ENCODE results near the gene CGB3.
"Not testable (repeated sequence)": the region's sequence is repeated elsewhere in the genome, so short reads cannot be mapped to it uniquely, and the experiment has no call there.

The CGB3 gene

DNA sequence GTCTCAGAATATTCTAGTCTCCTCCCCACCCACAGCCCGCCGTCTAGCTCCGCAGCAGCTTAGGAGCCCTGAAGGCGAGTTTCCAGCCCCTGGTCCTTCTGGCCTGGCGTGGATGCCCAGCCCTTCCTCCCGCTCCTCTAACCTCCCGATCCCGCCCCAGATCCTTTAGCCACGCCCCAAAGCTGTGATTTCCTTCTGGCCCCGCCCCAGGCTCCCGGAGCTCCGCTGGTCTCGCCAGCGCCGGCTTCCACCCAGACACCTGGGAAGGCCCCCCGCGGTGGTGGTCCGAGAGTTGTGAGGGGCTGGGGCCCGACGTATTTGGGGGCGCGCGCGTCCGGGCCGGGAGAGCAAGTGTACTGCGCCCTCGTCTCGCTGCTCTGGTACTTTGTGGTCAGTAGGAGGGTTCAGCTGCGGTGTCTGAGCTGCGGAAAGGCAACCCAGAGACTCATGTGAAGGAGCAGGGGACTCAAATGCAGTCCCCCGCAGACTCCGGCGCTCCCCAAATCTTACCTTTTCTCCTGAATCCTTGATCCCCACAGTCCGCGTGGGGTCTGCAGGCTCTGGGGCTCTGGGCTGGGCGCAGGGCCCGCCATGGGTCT, 33.6 kb upstream of the CGB3 start, which contains the start of gene CGB7:
Gene CGB7, minus strand, starts transcription at position 114 of the 599 bp plus-strand sequence. CDS start 2,374 bp downstream, outside the sequence.
- in situ Hi-C loops (cut with MboI; ENCODE audit: low sequenced_read_pairs, unreplicated experiment) = no loop called here
- DNase-seq (ENCODE audit: low spot score) = peak; percentile 61
- no peak for TF ChIP-seq CTCF (IDR thresholded peaks at IDR 0.05; ENCODE audit: borderline replicate concordance, control extremely low read depth, extremely low read depth, insufficient read depth, missing control alignments)

- in situ Hi-C loops (cut with MboI; ENCODE audit: low sequenced_read_pairs, unreplicated experiment) = not testable (repeated sequence)
- peak; percentile 29 for DNase-seq (ENCODE audit: low spot score)
Observed at GRCh38 chr19:49056902-49057596, 32.9 kb upstream of the CGB3 start.

DNA sequence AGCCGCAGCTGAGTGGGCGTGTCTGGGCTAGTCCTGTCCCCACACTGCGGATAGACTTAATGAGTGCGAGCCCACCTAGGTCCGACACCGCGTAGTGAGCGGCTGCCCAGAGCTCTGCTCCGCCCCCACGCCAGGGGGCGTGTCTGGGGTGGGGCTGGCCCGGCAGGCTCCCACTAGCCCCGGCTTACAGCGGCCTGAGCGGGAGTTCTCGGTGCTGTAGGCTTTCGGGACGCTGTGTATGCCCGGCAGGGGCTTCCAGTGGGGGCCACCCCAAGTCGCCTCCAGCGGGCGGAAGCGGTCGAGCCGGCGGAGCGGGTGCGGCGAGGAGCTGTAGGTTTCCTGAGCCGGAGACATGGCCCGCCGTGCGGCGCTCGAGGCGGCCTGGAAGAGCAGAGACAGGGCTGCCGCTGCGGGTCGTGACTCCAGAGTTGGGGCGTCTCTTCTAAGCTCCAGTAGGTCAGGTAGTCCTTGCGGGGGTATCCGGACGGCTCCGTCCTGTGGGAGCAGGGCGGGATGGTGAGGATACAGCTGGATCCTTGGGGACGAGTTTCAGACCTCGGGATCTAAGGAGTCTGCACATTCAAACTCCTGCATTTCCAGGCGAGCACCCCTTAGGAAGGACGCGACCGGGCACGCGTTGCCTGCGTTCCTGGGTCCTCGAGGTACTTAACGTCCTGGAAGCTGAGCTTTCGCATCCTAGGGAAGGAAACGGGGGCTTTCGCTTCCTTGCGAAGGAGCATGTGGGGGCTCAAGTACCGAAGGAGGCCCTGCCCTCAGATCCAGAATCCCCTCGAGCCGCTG, 32.2 kb upstream of the CGB3 start:
- TF ChIP-seq CTCF (IDR thresholded peaks at IDR 0.05; ENCODE audit: borderline replicate concordance, control extremely low read depth, extremely low read depth, insufficient read depth, missing control alignments) = no peak
- in situ Hi-C loops (cut with MboI; ENCODE audit: low sequenced_read_pairs, unreplicated experiment) = no loop called here
- DNase-seq (ENCODE audit: low spot score) = peak; percentile 88

GRCh38 chr19:49050376-49051033, 26.4 kb upstream of the CGB3 start:
- DNase-seq (ENCODE audit: low spot score); in situ Hi-C loops (cut with MboI; ENCODE audit: low sequenced_read_pairs, unreplicated experiment): not testable (repeated sequence)

DNA sequence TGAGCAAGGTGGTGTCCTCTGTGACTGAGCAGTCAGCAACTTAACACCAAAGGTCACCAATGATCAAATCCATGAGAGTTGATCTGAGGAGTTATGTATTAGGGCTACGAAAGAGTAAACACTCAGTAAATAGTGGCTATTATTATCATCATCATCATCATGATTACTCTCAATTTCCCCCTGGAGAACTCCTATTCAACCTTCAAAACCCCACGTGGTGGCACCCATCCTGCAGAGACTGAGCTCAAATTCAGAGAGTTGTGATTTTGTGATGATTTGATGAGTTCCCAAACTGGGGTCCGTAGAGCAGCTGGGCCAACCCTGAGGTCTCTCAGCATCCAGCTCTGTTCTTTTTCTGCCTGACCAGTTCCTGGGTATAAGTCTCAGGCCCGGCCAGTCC, 25.7 kb upstream of the CGB3 start:
- in situ Hi-C loops (cut with MboI; ENCODE audit: low sequenced_read_pairs, unreplicated experiment) = not testable (repeated sequence)

DNA sequence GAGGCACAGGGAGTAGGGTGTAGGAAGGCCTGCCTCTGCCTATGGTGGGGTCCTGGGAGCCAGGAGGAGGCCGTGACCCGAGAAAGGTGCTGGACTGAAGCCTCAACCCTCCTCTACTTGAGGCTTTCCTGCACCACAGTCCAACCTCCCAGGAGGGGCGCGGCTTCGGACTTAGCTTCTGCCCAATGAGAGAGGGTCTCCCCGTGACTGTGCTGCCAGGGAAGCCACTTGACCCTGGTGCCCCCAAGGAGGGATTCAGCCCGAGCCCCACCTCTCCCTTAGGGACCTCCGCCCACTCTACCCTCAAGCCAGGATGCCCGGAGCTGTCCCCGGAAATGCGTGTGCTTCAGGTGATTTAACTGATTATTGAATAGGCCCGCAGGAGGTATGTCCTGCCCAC, 24.9 kb upstream of the CGB3 start, which contains the start of gene CGB8:
Gene CGB8, minus strand, starts transcription at position 101 of the 400 bp plus-strand sequence. CDS start 372 bp downstream, outside the sequence.
- DNase-seq (ENCODE audit: low spot score); in situ Hi-C loops (cut with MboI; ENCODE audit: low sequenced_read_pairs, unreplicated experiment): not testable (repeated sequence)

More for the DNA sequence above, 25.7 kb upstream of the CGB3 start:
- DNase-seq (ENCODE audit: low spot score) = not testable (repeated sequence)

DNA sequence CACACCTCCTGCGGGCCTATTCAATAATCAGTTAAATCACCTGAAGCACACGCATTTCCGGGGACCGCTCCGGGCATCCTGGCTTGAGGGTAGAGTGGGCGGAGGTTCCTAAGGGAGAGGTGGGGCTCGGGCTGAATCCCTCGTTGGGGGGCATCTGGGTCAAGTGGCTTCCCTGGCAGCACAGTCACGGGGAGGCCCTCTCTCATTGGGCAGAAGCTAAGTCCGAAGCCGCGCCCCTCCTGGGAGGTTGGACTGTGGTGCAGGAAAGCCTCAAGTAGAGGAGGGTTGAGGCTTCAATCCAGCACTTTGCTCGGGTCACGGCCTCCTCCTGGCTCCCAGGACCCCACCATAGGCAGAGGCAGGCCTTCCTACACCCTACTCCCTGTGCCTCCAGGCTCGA, 19.4 kb upstream of the CGB3 start, which contains the start of gene CGB5:
Gene CGB5, plus strand, starts transcription at position 301 of the 400 bp plus-strand sequence. CDS start 362 bp downstream, outside the sequence.
- in situ Hi-C loops (cut with MboI; ENCODE audit: low sequenced_read_pairs, unreplicated experiment); DNase-seq (ENCODE audit: low spot score): not testable (repeated sequence)

DNA sequence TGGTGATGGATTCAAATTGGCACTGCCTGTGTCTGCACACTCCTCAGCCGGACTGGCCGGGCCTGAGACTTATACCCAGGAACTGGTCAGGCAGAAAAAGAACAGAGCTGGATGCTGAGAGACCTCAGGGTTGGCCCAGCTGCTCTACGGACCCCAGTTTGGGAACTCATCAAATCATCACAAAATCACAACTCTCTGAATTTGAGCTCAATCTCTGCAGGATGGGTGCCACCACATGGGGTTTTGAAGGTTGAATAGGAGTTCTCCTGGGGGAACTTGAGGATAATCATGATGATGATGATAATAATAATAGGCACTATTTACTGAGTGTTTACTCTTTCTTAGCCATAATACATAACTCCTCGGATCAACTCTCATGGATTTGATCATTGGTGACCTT, 18.5 kb upstream of the CGB3 start:
- DNase-seq (ENCODE audit: low spot score); in situ Hi-C loops (cut with MboI; ENCODE audit: low sequenced_read_pairs, unreplicated experiment): not testable (repeated sequence)

DNA sequence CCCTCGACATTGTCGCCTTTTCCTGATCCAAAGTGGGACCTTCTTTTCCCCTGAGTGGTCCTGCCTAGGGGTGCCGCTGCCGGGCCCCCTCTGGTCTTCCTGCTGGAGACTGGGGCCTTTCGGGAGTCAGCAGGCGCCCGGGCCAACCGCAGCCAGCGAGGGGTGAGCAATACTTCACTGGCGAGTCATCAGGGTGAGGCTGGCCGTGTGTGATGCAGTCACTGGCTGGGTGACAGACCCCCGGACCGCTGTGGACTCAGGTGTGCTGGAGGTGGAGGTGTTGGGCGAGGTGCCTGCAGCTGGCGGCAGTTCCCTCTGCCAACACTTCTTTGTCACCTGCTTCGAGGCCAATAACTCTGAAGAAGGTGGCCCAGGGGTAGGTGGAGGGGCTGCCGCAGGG, 18.0 kb upstream of the CGB3 start:
- in situ Hi-C loops (cut with MboI; ENCODE audit: low sequenced_read_pairs, unreplicated experiment) = no loop called here
- TF ChIP-seq CTCF (IDR thresholded peaks at IDR 0.05; ENCODE audit: borderline replicate concordance, control extremely low read depth, extremely low read depth, insufficient read depth, missing control alignments) = no peak
- no peak for DNase-seq (ENCODE audit: low spot score)

DNA sequence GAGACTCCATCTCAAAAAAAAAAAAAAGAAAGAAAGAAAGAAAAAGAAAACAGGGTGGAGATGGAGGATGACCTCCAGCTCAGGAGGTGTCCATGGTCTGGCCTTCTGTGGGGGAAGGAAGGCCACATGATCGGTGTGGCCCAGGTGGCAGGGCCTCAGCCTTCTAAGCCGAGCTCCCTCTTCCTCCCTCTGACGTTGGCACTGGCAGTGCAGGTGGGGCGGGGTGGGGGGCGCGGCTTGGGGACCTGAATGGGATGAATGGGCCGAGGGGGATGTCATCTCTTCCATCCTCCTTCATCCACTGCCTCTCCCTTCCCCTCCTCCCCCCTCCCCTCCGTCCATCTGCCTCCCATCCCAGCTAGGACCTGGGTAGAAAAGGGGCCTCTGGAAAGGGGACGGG, 15.6 kb upstream of the CGB3 start:
- DNase-seq (ENCODE audit: low spot score); in situ Hi-C loops (cut with MboI; ENCODE audit: low sequenced_read_pairs, unreplicated experiment): not testable (repeated sequence)

DNA sequence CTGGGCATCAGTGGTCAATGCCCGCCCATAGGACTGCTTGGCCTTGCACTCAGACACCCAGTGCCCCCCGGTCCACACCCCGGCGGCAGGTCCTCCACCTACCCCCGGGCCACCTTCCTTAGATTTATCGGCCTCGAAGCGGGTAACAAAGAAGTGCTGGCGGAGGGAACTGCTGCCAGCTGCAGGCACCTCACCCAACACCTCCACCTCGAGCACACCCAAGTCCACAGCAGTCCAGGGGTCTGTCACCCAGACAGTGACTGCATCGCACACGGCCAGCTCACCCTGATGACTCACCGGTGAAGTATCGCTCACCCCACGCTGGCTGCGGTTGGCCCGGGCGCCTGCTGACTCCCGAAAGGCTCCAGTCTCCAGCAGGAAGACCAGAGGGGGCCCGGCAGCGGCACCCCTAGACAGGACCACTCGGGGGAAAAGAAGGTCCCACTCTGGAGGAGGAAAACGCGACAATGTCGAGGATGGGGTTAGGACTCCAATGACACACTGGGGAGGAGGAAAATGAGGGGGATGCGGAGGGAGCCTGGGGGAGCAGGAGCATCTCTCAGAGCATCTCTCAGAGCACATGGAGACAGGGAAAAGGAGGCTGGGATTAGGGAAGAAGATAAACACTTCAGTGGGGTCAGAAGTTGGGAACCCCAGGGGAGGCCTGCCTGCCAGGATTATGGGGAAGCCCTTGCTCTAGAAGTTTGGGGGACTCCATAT, 14.6 kb upstream of the CGB3 start:
- in situ Hi-C loops (cut with MboI; ENCODE audit: low sequenced_read_pairs, unreplicated experiment); DNase-seq (ENCODE audit: low spot score): not testable (repeated sequence)

GRCh38 chr19:49038111-49038510, 14.0 kb upstream of the CGB3 start:
- in situ Hi-C loops (cut with MboI; ENCODE audit: low sequenced_read_pairs, unreplicated experiment) = not testable (repeated sequence)

More at GRCh38 chr19:49038111-49038510, 14.0 kb upstream of the CGB3 start:
- not testable (repeated sequence) for DNase-seq (ENCODE audit: low spot score)

All from GM13976 (cell line).